A549 (cell line): ENCODE results near the gene ACP5. TPM values are rescaled to one million over a fixed set of nuclear protein-coding genes. Genes with fewer than 3 reads are reported as not detected.

ENCODE experiments used
- ATAC-seq, 2 experiments: fragments of 200-7000 bp in 1 of 2; fragments of >200 bp in 1 of 2; cut with Nextera tagmentation in 1 of 2; cut with Tn5 transposase in 1 of 2; 3 replicates each; pipeline versions ENCODE4 v1.8.0 to v1.9.1; 2018 to 2020; ENCODE audit warnings: mild to moderate bottlenecking in 1 of 2, moderate library complexity in 1 of 2
- CTCF ChIA-PET: fragments of 300-600 bp; sonication (Branson Sonifier 250); formaldehyde crosslinking; extraction: SDS; loops from one replicate; lab custom pipeline; 2021; ENCODE audit warnings: antibody characterized with exemption, inconsistent platforms; lab: Yijun Ruan, JAX
- POLR2A ChIA-PET: fragments of 350-600 bp; formaldehyde crosslinking; extraction: SDS; loops from one replicate; lab custom pipeline; 2021; ENCODE audit warnings: antibody characterized with exemption, inconsistent platforms; lab: Yijun Ruan, JAX
- DNase-seq, 2 experiments: peaks; one replicate each; pipeline versions ENCODE4 v3.0.0 to v3.0.0-alpha.2; 2011 to 2016; ENCODE audit warnings: low read depth in 1 of 2, low spot score in 1 of 2
- FAIRE-seq: peaks from 2 replicates; lab custom pipeline; 2011; peaks lifted over from hg19 to GRCh38; lab: Jason Lieb, UNC
- H3K27ac ChIP-seq, 2 experiments: fragments of >200 bp; sonication (Bioruptor Twin); formaldehyde crosslinking; 3 replicates each; pipeline ENCODE4 v1.5.1; 2016 to 2017
- H3K4me1 ChIP-seq: fragments of >200 bp; sonication (Bioruptor Twin); formaldehyde crosslinking; 3 replicates; pipeline ENCODE4 v1.6.1; 2016
- H3K4me2 ChIP-seq: fragments of >200 bp; sonication (Bioruptor Twin); formaldehyde crosslinking; 3 replicates; pipeline ENCODE4 v1.6.1; 2016
- H3K4me3 ChIP-seq: fragments of >200 bp; sonication (Bioruptor Twin); formaldehyde crosslinking; 3 replicates; pipeline ENCODE4 v1.5.1; 2016
- H3K9me3 ChIP-seq: fragments of >200 bp; sonication (Bioruptor Twin); formaldehyde crosslinking; 3 replicates; pipeline ENCODE4 v1.6.1; 2016
- CBX8 ChIP-seq: fragments of 200-600 bp; sonication (generic); IDR thresholded peaks from 2 replicates; pipeline ENCODE4 v1.6.1; 2016
- CHD2 ChIP-seq: fragments of 150-350 bp; IDR thresholded peaks from 2 replicates; pipeline ENCODE4 v1.6.1; 2014; ENCODE audit warnings: low read length; ENCODE audit not compliant: partially characterized antibody
- EHMT2 ChIP-seq: fragments of 200-600 bp; sonication (generic); IDR thresholded peaks from 2 replicates; pipeline ENCODE4 v1.6.1; 2016; ENCODE audit warnings: antibody characterized with exemption, low read depth, mild to moderate bottlenecking, moderate library complexity
- FOXS1 ChIP-seq: fragments of 250-450 bp; sonication (Bioruptor Pico); IDR thresholded peaks from 2 replicates; pipeline ENCODE4 v1.5.0; 2020; ENCODE audit warnings: mild to moderate bottlenecking, moderate library complexity
- GATA3 ChIP-seq: IDR thresholded peaks from 2 replicates; pipeline ENCODE4 v1.6.1; 2012; ENCODE audit warnings: borderline replicate concordance
- HDAC2 ChIP-seq: fragments of 200-600 bp; sonication (generic); IDR thresholded peaks from 2 replicates; pipeline ENCODE4 v1.6.1; 2016
- HOXA7 ChIP-seq: fragments of 250-450 bp; sonication (Bioruptor Pico); IDR thresholded peaks from 2 replicates; pipeline ENCODE4 v1.5.0; 2020; ENCODE audit warnings: mild to moderate bottlenecking, moderate library complexity
- HOXB13 ChIP-seq: fragments of 250-450 bp; sonication (Bioruptor Pico); IDR thresholded peaks from 2 replicates; pipeline ENCODE4 v1.5.0; 2020; ENCODE audit warnings: low read depth, mild to moderate bottlenecking, moderate library complexity
- JUN ChIP-seq, 2 experiments: fragments of >200 bp; sonication (Bioruptor Twin); formaldehyde crosslinking; IDR thresholded peaks; 2 replicates in 1 of 2; 3 replicates in 1 of 2; pipeline ENCODE4 v1.6.1; 2016 to 2017
- MAFK ChIP-seq: fragments of 450-650 bp; IDR thresholded peaks from 2 replicates; pipeline ENCODE4 v1.6.1; 2014; ENCODE audit not compliant: partially characterized antibody
- MYC ChIP-seq: IDR thresholded peaks from 2 replicates; pipeline ENCODE4 v1.6.1; 2012; ENCODE audit warnings: mild to moderate bottlenecking, inconsistent platforms, low read length, improper control_type of control experiment, borderline replicate concordance
- NPAS2 ChIP-seq: fragments of 250-450 bp; sonication (Bioruptor Pico); IDR thresholded peaks from 2 replicates; pipeline ENCODE4 v1.8.0; 2022; ENCODE audit warnings: mild to moderate bottlenecking, moderate library complexity, borderline replicate concordance
- PHF8 ChIP-seq: fragments of 200-600 bp; sonication (generic); IDR thresholded peaks from 2 replicates; pipeline ENCODE4 v1.6.1; 2016; ENCODE audit warnings: low read depth, mild to moderate bottlenecking, antibody characterized with exemption, moderate library complexity, borderline replicate concordance
- POLR2A ChIP-seq: IDR thresholded peaks from 2 replicates; pipeline ENCODE4 v1.6.1; 2012; ENCODE audit warnings: mild to moderate bottlenecking, low read length
- POLR2AphosphoS2 ChIP-seq: conservative IDR thresholded peaks from 2 replicates; pipeline ENCODE4 v1.6.1; 2012; ENCODE audit warnings: low read length, improper control_type of control experiment, inconsistent platforms
- SMC3 ChIP-seq: fragments of >200 bp; sonication (Bioruptor Twin); formaldehyde crosslinking; IDR thresholded peaks from 3 replicates; pipeline ENCODE4 v1.6.1; 2018; ENCODE audit warnings: inconsistent platforms
- TP53 ChIP-seq: fragments of 250-450 bp; sonication (Bioruptor Pico); IDR thresholded peaks from 2 replicates; pipeline ENCODE4 v1.5.0; 2021; ENCODE audit warnings: mild to moderate bottlenecking, moderate library complexity
- ZC3H11A ChIP-seq: fragments of 450-650 bp; IDR thresholded peaks from 2 replicates; pipeline ENCODE4 v1.6.1; 2014; ENCODE audit warnings: antibody characterized with exemption, mild to moderate bottlenecking
- WGBS: methylation state at CpG from one replicate; pipeline ENCODE4 v1.1.6; 2017; ENCODE audit errors: missing lambda C conversion rate; 5-methylcytosine and 5-hydroxymethylcytosine counted together
- polyA plus RNA-seq, 4 experiments: library from polyadenylated mRNA; depleted of rRNA in 3 of 4; stranded (reverse); fragments of >200 nt; fragmentation: RNase III in 1 of 4; extraction: RNeasy Plus Mini Kit Qiagen cat#74134 plus additional on column Dnase treatment in 1 of 4; gene quantifications; 2 replicates in 3 of 4; 3 replicates in 1 of 4; pipeline ENCODE4 v1.2.3, GENCODE V29; 2011 to 2017
- TF ChIP-seq, protein P1 (sequence below): IDR thresholded peaks from 2 replicates; pipeline ENCODE4 v1.6.1; 2012; ENCODE audit warnings: low read depth, borderline replicate concordance
- TF ChIP-seq, protein P2 (sequence below): IDR thresholded peaks from 2 replicates; pipeline ENCODE4 v1.6.1; 2012

The ACP5 gene
- polyA plus RNA-seq, 2 of the 4 experiments (the other 2 are of a cell fraction): 0.05 TPM; not detected in 1

DNA sequence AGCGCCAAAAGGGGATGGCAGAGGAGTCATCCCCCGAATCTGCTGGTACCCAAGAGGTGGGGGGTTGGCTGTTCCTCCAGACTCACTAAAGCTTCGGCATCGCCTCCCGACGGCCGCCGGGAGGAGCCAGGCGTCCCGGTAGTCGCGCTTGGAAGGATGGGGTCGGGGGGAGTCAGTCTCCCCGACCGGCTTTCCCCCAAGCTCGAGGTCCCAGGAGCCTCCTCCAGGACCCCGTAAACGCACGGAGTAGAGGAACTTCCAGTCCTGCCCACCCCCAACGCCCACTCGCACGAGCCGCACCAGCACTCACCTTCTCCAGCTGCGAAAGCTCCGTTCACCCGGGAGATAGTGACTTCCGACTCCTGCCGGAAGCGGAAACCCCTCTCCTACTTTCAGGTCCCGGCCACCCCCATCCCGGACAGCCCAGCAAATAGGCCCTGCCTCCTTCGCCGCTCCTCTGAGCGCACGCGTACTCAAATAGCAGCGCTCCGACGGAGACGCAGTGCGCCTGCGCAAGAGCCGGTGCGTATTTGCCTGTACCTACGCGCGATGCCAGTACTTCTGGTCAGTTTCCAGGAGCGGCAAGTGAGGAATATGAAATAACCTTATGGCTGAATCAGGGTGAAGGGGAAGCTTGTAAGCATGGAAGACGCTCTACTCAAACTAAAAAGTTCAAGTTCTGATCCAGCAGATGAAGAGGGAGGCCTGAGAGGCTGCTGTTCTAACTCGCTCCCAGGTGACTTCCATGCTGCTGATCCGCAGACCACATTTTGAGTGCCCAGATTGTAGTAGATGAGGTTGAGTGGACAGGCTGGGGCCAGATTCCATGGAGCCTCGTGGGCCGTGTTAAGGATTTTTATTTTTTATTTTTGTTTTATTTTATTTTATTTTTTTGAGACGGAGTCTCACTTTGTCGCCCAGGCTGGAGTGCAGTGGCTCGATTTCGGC is 18.3 kb downstream of the ACP5 start, which contains the start of gene ELOF1 (continued):
- no peak for TF ChIP-seq FOXS1
- peak; percentile 68 for TF ChIP-seq POLR2A
- no peak for TF ChIP-seq MYC
- TF ChIP-seq SMC3: no peak
- no peak for TF ChIP-seq ZC3H11A
- TF ChIP-seq PHF8: 0 out of 2 replicates have a peak, but pooled peaks have one; percentile 7
- no peak for TF ChIP-seq HOXB13 (CRISPR knock-in tag)
- TF ChIP-seq JUN (IDR thresholded peaks at IDR 0.05): peak in 1 of 2 experiments; percentile 73; a peak in 3 of 5 replicates
- no peak for TF ChIP-seq CHD2
- no peak for TF ChIP-seq MAFK

DNA sequence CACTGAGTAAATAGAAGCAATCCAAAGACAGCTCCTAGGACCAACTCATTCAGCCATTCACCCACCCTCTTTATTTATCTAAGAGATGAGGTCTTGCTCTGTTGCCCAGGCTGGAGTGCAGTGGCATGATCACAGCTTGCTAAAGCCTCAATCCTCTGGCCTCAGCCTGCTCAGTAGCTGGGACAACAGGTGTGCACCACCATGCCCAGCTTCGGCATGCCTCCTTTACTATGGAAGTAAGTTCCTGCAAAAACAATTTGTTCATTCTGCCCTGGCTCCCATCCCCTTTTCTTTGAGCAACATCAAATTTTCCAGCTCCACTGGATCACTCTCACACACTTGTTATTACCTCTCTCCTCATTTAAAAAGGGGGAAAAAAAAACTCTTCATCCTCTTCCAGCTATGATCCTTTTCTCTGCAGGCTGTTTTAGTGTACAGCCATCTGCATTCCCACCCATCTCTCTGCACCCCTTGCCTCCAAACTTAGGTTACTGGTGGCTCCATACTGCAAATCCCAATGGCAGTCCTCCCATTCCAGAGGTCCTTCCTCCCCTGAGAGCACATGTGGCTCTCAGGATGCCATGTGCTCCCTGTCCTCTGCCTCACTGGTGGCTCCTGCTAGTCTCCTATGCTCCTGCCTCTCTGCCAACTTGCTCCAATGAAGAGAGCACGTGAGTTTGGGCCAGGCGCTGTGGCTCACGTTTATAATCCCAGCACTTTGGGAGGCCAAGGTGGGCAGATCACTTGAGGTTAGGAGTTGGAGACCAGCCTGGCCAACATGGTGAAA is 20.6 kb downstream of the ACP5 start:
- no peak for ATAC-seq
- Histone ChIP-seq H3K4me2 (no peak overlapping the region), H3K9me3 (no peaks in the 10 kb centered on the region), H3K4me3 (no peak overlapping the region), H3K27ac (no peak overlapping the region), H3K4me1 (peaks cover 7% of the 10 kb centered on the region; the same call in 2 of the 3 replicates)
- no peak for FAIRE-seq
- POLR2A ChIA-PET: no interaction called here
- CTCF ChIA-PET: interaction anchor here (0.6 to 1.5 kb wide), 2 partner anchors 21 to 406 kb away, joined by 3 read pairs; no protein-coding TSS in a partner anchor
- TF ChIP-seq, protein P1, sequence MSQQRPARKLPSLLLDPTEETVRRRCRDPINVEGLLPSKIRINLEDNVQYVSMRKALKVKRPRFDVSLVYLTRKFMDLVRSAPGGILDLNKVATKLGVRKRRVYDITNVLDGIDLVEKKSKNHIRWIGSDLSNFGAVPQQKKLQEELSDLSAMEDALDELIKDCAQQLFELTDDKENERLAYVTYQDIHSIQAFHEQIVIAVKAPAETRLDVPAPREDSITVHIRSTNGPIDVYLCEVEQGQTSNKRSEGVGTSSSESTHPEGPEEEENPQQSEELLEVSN: no peak
- no peak for TF ChIP-seq NPAS2 (CRISPR knock-in tag)
- no peak for TF ChIP-seq POLR2A
- no peak for TF ChIP-seq POLR2AphosphoS2
- TF ChIP-seq GATA3: no peak
- TF ChIP-seq CBX8: no peak
- TF ChIP-seq MYC: no peak
- 94% methylated on average over 3 of the region's 4 CpGs for WGBS
- no peak for DNase-seq

DNA sequence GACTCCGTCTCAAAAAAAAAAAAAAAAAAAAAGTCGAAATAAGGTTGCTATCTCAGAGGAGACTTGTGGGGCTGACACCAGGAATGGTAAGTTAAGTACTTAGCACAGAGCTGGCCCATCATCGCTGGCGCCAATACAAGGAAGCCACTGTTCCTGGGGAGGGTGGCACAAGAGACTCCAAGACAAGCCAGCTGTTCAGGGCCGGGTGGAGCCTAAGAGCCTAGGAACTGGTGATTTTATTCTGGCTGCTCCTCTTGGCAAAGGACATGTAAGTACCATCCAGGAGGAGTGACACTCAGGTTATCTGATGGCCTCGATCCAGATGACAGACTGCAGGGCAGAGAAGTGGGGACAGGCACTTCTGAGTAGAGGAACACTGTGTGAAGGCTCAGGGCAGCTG is 22.2 kb downstream of the ACP5 start:
- Histone ChIP-seq H3K4me2 (no peak overlapping the region), H3K4me1 (peaks cover 6% of the 10 kb centered on the region; the same call in 2 of the 3 replicates), H3K9me3 (no peaks in the 10 kb centered on the region), H3K27ac (no peak overlapping the region), H3K4me3 (no peak overlapping the region)
- TF ChIP-seq TP53 (no peak), HDAC2 (no peak), SMC3 (no peak), CHD2 (no peak), EHMT2 (no peak), HOXA7 (CRISPR knock-in tag) (no peak)
- TF ChIP-seq, protein P2, sequence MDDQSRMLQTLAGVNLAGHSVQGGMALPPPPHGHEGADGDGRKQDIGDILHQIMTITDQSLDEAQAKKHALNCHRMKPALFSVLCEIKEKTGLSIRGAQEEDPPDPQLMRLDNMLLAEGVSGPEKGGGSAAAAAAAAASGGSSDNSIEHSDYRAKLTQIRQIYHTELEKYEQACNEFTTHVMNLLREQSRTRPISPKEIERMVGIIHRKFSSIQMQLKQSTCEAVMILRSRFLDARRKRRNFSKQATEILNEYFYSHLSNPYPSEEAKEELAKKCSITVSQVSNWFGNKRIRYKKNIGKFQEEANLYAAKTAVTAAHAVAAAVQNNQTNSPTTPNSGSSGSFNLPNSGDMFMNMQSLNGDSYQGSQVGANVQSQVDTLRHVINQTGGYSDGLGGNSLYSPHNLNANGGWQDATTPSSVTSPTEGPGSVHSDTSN: no peak
- 87% methylated on average over 6 of the region's 6 CpGs for WGBS
- no peak for ATAC-seq
- no peak for DNase-seq
- no peak for FAIRE-seq
- POLR2A ChIA-PET: interaction anchor here (0.5 kb wide), 2 partner anchors 185 to 261 kb away, joined by 3 to 4 read pairs; no protein-coding TSS in a partner anchor
- CTCF ChIA-PET: interaction anchor here (0.7 kb wide), 1 partner anchor 12 kb away, joined by 3 read pairs; no protein-coding TSS in a partner anchor
